Measurements from ENCODE around the gene CYP11A1.

The CYP11A1 gene

GRCh38 chr15:74300057-74300795 is 67.2 kb downstream of the CYP11A1 start:
- Histone ChIP-seq H3K36me3 (ENCODE audit: low read depth) (no peaks in the 10 kb centered on the region), H3K27ac (ENCODE audit: poor library complexity, severe bottlenecking) (no peak overlapping the region), H3K4me3 (ENCODE audit: severe bottlenecking) (no peak overlapping the region), H3K9me3 (ENCODE audit: severe bottlenecking) (no peaks in the 10 kb centered on the region), H3K27me3 (ENCODE audit: insufficient read depth, poor library complexity, severe bottlenecking) (peaks cover 34% of the 10 kb centered on the region), H3K4me1 (ENCODE audit: insufficient read depth, poor library complexity, severe bottlenecking) (no peaks in the 10 kb centered on the region)
- ATAC-seq (ENCODE audit: low read depth) (no peak), DNase-seq (ENCODE audit: low spot score) (no peak)
- no peak for TF ChIP-seq CTCF (IDR thresholded peaks at IDR 0.05; ENCODE audit: poor library complexity, severe bottlenecking)

- TF ChIP-seq CTCF (IDR thresholded peaks at IDR 0.05; ENCODE audit: poor library complexity, severe bottlenecking), result no peak
- ATAC-seq (ENCODE audit: low read depth) (0 out of 3 replicates have a peak, but pooled peaks have one; percentile 11), DNase-seq (ENCODE audit: low spot score) (no peak)
- H3K27me3 ChIP-seq (ENCODE audit: insufficient read depth, poor library complexity, severe bottlenecking), result peaks cover 35% of the 10 kb centered on the region
- no peak overlapping the region for H3K27ac ChIP-seq (ENCODE audit: poor library complexity, severe bottlenecking)
- no peak overlapping the region for H3K4me3 ChIP-seq (ENCODE audit: severe bottlenecking)
- H3K4me1 ChIP-seq (ENCODE audit: insufficient read depth, poor library complexity, severe bottlenecking), result no peaks in the 10 kb centered on the region
- H3K9me3 ChIP-seq (ENCODE audit: severe bottlenecking), result no peaks in the 10 kb centered on the region
- H3K36me3 ChIP-seq (ENCODE audit: low read depth), result no peaks in the 10 kb centered on the region
These were observed 69.6 kb downstream of the CYP11A1 start for GRCh38 chr15:74297887-74298286.

GRCh38 chr15:74295800-74296199 is 71.6 kb downstream of the CYP11A1 start:
- H3K4me1 ChIP-seq (ENCODE audit: insufficient read depth, poor library complexity, severe bottlenecking), result no peaks in the 10 kb centered on the region
- H3K27me3 ChIP-seq (ENCODE audit: insufficient read depth, poor library complexity, severe bottlenecking), result peaks cover 15% of the 10 kb centered on the region
- no peak for TF ChIP-seq CTCF (IDR thresholded peaks at IDR 0.05; ENCODE audit: poor library complexity, severe bottlenecking)
- no peaks in the 10 kb centered on the region for H3K36me3 ChIP-seq (ENCODE audit: low read depth)
- no peak overlapping the region for H3K27ac ChIP-seq (ENCODE audit: poor library complexity, severe bottlenecking)
- ATAC-seq (ENCODE audit: low read depth) (no peak), DNase-seq (ENCODE audit: low spot score) (no peak)
- H3K9me3 ChIP-seq (ENCODE audit: severe bottlenecking), result no peaks in the 10 kb centered on the region
- no peak overlapping the region for H3K4me3 ChIP-seq (ENCODE audit: severe bottlenecking)

DNA sequence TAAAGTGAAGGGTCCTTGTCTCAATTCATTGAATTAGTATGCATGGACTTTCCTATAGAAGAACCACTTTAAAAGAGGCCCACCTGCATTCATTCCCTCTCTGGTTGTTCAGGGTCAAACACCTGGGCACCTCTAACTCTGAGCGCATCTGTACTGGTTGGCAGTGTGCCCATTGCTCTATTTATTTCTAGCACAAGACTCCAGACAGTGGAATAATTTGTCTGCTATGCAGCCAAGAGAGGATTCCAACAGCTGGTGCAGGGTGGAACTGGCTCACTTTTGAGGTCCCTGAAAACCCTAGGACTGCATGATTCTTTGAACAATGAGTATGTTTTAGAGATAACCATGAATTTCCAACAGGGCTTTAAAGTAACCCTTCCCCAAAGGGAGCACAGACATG is 73.4 kb downstream of the CYP11A1 start:
- H3K4me3 ChIP-seq (ENCODE audit: severe bottlenecking), result no peak overlapping the region
- ATAC-seq (ENCODE audit: low read depth), result no peak
- no peak overlapping the region for H3K27ac ChIP-seq (ENCODE audit: poor library complexity, severe bottlenecking)
- no peaks in the 10 kb centered on the region for H3K9me3 ChIP-seq (ENCODE audit: severe bottlenecking)
- H3K27me3 ChIP-seq (ENCODE audit: insufficient read depth, poor library complexity, severe bottlenecking), result peaks cover 5% of the 10 kb centered on the region
- no peak for DNase-seq (ENCODE audit: low spot score)
- TF ChIP-seq CTCF (IDR thresholded peaks at IDR 0.05; ENCODE audit: poor library complexity, severe bottlenecking), result no peak
- H3K36me3 ChIP-seq (ENCODE audit: low read depth), result no peaks in the 10 kb centered on the region
- H3K4me1 ChIP-seq (ENCODE audit: insufficient read depth, poor library complexity, severe bottlenecking), result no peaks in the 10 kb centered on the region
